ENCODE data around the gene SLC6A6.

DNA sequence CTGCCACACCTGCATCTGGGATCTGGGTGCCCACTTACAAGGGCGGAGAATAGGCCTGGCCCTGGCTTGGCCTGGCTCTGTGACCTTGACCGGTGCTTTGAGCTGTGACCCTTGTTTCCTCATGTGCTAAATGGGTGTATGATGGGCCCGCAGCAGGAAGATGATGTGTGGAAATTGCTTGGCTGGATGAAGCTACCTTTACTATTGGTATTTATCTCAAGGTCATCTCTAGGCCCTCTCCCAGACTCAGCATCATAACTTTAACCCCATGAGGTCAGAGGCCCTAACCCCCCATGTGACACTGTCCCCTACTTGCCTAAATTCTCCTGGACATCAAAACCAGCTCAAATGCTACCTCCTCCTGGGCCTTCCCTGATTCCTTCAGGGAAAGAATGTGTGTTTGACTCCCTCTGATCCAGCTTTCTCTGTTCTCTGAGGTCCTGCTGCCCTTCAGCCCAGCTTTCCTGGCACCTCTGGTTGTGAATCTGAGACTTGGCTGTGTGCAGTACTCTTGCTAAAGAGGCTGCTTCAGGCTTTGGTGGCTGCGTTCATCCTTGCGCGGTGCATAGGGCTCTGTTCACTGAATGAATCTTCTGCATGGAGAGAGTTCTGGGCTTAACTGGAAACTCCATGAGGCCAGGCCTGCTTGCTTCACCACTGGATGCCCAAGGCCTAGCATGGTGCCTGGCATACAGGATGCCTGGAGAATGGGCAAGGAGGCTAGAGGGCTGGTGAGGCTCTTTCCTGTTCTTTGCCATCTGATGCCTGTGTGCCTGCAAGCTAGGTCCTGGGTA lies 25.2 kb upstream of the SLC6A6 start:
- TF ChIP-seq EZH2 (IDR thresholded peaks at IDR 0.05; ENCODE audit: low read length): no peak
- TF ChIP-seq, protein P1, sequence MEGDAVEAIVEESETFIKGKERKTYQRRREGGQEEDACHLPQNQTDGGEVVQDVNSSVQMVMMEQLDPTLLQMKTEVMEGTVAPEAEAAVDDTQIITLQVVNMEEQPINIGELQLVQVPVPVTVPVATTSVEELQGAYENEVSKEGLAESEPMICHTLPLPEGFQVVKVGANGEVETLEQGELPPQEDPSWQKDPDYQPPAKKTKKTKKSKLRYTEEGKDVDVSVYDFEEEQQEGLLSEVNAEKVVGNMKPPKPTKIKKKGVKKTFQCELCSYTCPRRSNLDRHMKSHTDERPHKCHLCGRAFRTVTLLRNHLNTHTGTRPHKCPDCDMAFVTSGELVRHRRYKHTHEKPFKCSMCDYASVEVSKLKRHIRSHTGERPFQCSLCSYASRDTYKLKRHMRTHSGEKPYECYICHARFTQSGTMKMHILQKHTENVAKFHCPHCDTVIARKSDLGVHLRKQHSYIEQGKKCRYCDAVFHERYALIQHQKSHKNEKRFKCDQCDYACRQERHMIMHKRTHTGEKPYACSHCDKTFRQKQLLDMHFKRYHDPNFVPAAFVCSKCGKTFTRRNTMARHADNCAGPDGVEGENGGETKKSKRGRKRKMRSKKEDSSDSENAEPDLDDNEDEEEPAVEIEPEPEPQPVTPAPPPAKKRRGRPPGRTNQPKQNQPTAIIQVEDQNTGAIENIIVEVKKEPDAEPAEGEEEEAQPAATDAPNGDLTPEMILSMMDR (optimal IDR thresholded peaks at IDR 0.05 in 1 of 3, IDR thresholded peaks at IDR 0.05 in 1 of 3, conservative IDR thresholded peaks at IDR 0.05 in 1 of 3; ENCODE audit: extremely low read depth in 1 of 3, insufficient read depth in 2 of 3, low read length in 3 of 3): no peak
